GM18861 (cell line): Measurements from ENCODE around the gene VWCE.
A peak's percentile ranks its signal among the peaks of the same experiment; 100 is the strongest.

Source experiments
- ATAC-seq: cut with Tn5 transposase; IDR thresholded peaks from one replicate; pipeline ENCODE4 v1.9.1; 2021; ENCODE audit not compliant: unreplicated experiment

The VWCE gene

DNA sequence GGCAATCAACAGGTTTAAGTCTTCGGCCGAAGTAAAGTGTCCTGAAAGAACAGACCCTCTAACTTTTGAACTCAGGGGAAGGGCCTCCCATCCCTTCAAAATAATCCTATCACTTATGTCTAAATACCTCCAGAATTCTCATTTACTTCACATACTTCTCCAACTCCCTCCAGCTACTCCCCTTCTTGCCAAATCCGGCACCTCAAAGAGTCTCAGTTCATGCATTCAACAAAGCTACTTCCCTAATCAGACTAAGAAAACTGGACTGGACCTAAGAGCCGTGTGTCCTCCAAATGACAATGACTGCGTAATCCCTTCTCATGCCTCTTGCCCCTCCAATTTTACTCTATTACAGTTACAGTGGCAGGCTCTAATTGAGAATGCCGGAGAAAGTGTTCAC lies 36.5 kb upstream of the VWCE start:
- ATAC-seq, result no peak

DNA sequence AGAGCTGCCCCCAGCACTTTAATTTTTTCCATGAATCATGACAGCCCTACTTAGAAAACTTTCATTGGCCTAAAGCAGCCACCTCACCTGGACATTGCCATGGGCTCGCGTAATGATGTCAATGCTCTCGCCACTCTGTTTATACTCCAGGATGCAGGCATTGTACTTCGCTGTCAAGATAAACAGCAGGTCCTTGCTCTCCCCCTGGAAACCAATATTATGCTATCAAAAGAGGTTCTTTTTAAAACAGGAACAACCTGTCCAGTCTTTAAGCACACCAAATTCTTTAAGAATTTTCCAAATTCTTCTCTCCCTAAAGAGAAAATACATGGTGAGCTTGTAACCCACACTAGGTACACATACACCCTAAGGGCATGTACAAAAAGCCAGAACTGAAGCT lies 34.8 kb upstream of the VWCE start:
- no peak for ATAC-seq

DNA sequence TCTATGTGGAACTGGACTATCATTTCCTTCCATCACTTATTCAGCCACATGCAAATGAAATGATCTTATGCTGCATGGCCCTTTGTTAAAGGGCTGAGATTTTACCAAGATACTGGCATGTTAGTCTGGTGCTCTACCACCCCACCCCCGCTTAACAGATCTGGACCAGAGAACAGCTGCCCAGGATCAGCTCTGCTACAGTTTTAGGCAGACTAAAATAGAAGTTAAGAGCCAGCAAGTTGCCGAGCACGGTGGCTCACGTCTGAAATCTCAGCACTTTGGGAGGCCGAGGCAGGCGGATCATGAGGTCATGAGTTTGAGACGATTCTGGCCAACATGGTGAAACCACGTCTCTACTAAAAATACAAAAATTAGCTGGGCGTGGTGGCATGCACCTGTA lies 33.2 kb upstream of the VWCE start:
- ATAC-seq, result no peak

DNA sequence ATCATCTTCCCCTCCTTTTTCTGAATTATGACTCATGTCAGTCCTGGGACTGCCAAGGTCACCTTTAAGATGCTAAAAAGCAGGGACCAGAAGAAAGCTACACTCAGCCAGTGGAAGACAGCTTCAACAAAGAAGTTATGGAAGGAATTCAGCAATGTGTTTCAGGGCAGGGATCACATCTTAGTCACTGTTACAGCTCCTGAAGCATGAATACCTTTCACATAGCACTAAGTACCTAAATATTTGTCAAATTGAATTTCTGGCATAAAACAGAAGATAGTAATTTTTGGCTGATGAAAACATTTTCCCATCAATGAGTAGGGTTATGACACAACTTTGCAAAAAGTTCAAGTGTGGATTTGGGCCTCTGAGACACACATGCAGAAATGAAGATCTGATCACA lies 32.6 kb upstream of the VWCE start:
- no peak for ATAC-seq

DNA sequence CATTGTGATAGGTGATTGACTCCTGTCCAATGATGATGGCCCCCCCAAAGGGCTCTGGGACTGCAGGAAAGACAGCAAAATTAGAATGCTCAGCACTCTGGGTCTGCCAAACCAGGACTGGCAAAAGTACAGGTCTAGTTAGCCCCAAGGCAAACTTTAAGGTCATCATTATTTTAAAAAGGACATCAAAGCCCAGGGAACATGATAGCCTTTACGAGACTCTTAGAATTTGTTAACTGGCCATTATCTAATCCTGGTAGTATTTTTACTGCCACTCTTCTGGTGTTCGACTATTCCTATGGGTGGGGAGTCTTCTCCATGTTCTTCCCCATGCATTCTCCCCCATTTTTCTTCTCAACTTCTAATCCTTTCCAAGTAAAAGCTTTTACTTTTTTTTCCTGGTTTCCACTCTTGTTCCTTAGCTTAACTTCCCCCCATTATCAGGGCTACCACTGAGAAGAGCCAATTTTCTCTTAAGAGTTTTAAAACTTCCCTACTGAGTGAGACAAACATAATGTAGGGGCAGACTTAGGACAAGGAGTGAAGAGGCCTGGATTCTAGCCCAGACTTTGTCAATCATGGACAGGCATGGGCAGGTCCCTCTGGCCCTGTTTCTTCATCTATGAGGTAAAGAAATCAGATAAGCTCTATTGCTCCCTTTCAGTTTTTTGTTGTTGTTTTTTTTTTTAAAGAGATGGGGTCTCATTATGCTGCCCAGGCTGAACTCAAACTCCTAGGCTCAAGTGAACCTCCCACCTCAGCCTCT lies 30.7 kb upstream of the VWCE start:
- no peak for ATAC-seq

DNA sequence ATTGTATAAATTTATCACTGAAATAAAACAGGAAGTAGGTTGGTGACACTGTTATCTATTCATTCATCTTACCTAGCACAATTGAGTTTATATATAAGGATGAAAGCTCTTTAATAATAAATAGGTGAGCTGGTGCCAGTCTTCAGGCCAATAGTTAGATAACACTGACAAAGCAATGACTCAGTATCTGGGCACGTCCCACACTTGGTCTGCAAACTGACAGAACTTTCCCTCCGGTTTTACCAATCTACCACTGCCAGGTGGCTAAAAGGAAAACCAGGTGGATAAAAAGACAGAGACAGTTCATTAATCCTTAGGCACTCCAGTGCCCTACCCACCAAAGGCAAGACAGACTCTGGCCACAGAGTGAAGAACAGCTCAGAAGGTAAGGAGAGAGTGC lies 20.1 kb upstream of the VWCE start:
- no peak for ATAC-seq

DNA sequence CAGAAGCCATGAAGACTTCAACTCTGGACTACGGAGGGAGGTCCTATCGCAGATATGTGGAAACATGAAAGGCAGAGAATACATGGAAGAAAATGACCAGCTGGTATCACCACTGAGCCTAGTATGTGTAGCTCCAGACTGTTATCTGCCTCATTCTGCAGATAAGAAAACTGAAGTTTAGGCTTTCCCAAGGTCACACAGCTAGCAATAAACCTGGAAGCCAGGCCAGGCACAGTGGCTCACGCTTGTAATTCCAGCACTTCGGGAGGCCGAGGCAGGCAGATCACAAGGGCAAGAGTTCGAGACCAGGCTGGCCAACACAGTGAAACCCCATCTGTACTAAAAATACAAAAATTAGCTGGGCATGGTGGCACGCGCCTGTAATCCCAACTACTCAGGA lies 15.6 kb upstream of the VWCE start:
- no peak for ATAC-seq

DNA sequence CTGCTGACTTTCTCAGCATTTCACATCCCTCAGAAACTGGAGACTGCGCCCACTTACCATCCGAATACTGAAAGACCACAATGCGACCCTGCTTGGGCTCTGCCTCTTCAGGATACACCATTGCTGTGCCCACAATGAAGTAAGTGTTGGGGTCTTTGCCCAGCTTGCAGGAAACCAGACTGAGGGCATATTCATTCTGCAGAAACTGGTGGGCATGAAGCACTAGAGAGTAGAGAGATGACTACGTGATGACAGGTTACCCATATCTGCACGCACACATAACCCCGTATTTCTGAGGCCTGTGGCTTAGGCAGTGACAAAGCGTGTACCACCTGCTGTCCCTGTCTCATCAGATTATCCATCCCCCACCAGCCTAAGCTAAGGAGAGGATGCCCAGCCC lies 14.6 kb upstream of the VWCE start:
- ATAC-seq, result no peak

DNA sequence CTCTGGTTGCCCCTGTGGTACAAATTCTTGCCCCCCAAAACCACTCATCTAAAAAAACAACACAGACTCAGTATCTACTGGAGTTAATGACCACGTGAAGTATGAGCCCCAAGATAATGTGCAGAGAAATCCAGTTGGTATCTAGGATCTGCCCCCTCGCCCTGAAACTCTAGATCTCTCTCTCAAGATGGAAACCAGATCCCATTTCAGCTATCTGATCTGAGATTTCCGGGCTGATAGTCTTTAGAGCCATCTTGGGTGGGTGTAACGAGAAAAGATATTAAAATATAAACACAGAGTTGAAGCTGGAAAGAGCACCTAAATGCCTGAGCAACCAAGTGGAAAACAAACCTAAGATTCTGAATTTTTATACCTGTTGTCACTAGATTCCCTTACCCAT lies 14.0 kb upstream of the VWCE start:
- ATAC-seq, result no peak

DNA sequence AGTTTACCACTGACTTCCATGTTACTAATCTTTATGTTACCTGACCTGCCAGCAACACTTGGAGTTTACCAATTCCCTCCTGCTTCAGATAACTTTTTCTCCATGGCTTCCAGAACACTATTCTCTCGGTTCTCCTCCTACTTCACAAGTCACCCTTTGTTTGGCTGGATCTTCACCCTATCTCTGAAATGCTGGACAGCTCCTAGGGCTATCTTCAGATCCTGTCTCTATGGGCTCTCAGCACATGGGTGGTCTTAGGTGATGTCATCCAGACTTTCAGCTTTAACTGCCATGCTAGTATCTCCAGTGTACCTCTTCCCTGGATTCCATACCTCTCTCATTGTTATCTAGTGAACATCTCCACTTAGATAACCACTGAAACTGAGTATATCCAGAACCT lies 12.2 kb upstream of the VWCE start:
- ATAC-seq, result no peak

DNA sequence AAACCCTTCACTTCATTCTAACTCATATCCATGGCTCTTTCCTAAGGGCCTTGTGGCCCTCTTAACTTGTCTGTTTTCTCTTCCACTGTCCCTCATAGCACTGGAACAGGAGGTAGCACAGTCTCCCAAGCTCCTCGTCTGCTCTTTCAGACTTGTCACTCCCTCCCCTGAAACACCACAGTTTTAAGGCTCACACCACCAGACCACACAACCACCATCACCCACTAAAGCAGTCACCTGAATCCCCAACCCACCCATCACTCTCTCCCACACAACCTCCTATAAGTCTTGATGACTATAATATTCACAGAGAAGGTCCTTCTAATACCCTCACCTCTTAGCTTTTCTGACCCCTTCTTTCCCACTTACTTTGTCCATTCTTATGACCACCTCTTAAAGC lies 11.1 kb upstream of the VWCE start:
- ATAC-seq, result no peak

DNA sequence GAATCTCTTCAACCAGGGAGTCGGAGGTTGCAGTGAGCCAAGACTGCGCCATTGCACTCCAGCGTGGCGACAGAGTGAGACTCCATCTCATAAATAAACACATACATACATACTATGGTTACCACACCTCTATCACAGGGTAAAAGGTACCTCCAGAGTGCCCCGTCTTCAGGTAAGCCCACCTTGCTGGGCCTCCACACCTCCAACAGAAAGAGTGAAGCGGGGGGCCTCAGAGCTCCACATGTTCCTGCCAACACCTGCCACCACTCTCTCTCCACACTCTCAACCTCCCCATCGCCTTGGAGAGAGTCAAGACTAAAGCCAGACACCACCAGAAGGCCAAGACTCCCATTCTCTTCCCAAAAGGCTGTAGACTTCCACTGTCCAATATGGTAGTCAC lies 10.3 kb upstream of the VWCE start:
- no peak for ATAC-seq

DNA sequence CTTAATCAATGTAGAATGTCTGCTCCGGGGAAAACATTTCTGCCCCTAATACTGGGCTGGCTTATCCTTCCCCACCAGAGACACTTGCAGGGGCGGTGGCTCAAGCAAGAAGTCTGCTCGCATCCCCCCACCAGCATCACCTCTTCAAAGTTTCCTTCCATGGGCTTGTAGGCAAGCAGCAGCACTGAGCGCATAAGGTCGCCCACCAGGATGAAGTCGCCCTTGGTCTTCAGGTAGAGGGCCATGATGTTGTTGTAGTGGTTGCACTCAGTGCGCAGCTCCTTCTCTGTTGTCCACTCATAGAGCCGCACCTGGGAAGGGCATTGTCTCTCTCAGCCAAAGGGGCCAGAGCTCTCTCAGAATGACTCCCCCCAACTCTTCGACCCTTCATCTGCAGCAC lies 8.6 kb upstream of the VWCE start:
- ATAC-seq, result no peak

DNA sequence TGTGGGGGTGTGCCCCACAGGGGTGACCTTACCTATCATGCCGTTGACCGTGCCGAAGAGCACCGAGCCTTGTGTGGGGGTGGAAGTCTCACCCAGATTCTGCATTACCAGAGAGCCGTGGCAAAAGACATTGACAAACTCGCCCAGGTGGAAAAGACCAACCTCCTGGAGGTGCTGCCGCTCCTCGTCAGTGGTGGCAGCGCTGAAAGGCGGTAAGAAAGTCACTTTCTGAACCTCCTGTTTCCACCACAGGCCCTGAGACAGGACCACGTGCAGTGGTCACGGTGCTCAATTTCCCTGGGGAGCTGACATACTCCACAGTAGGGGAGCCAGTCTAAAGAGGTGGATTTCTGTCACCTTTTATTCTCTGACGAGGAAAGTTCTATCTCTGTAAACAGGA lies 7.4 kb upstream of the VWCE start:
- ATAC-seq, result no peak

DNA sequence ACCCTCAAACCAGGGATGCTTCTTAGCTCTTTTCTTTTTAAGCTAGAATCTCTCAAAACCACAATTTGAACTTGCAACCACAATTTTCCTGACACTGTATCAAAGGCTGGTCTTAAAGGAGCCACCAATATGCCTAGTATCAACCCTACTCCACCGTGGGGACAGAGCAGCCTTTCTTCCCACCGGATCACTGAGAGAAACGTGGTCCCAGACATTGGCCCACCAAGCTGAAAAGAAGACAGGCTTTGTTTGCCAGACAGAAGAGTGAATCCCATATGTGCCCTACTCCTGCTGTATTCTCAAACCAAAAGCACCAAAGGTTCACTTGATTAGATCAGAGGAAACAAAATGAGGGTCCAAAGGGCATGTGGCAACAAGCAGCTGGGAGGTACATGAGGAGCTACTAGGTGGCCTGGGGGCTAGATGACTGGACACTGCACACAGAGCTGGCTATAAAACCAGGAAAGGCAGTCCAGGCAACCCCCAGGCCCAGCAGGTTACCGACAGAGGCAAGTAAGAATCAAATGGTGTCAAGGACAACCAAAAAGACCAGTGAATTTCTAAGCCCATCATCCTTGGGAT lies 3.6 kb upstream of the VWCE start:
- ATAC-seq, result no peak

DNA sequence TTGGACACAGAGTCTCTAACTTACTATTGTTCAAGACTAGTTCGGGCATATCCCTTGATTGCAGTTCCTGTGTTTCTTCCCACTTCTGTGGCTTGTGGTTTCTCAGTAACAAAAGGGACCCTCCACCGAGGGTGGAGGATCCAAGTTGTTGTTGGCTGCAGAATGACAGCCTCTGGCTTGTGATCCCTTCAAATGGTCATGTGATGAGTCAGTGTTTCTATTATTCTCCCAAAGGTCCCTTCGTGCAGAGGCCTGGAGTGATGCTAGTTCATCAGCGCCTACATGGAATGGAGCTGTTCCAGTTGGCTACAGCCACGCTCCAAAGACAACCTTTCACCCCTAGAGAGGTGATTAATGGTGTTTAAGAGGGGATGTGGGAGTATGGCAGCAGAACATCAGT lies 2.6 kb upstream of the VWCE start:
- no peak for ATAC-seq

DNA sequence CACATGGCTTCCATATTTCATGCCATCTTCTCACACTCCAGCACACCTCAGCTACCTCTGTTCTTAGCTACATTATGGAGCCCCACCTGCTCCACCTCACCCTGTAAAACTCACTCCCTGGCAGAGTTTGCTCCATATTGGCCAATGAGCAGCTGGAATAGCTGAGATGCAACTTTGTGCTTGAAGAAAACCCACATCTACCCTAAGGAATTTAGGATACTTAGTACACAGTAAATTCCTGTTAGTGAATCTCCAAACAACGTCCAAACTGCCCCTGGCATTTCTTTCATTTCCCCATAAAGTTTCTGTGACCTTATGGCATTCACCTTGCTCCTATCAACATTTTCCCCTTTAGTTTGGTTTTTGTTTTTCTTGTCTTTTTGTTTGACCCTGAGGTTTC lies 2.2 kb upstream of the VWCE start:
- no peak for ATAC-seq

DNA sequence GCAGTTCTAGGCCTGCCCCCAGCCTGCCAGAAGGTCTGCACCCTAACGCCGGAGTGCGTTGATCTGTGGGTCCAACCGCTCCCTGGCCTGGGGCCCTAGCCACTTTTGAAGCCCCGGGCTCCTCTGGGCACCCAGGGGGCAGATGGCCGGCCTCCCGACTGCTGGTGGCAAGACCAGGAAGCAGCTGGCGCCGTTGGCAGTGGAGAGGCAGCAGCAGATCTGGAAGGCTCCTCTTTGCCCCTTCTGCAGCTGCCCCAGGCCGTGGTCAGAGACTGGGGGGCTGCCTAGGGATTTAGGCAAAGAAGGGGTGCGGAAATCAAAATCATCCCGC lies 445 bp upstream of the VWCE start:
- no peak for ATAC-seq

DNA sequence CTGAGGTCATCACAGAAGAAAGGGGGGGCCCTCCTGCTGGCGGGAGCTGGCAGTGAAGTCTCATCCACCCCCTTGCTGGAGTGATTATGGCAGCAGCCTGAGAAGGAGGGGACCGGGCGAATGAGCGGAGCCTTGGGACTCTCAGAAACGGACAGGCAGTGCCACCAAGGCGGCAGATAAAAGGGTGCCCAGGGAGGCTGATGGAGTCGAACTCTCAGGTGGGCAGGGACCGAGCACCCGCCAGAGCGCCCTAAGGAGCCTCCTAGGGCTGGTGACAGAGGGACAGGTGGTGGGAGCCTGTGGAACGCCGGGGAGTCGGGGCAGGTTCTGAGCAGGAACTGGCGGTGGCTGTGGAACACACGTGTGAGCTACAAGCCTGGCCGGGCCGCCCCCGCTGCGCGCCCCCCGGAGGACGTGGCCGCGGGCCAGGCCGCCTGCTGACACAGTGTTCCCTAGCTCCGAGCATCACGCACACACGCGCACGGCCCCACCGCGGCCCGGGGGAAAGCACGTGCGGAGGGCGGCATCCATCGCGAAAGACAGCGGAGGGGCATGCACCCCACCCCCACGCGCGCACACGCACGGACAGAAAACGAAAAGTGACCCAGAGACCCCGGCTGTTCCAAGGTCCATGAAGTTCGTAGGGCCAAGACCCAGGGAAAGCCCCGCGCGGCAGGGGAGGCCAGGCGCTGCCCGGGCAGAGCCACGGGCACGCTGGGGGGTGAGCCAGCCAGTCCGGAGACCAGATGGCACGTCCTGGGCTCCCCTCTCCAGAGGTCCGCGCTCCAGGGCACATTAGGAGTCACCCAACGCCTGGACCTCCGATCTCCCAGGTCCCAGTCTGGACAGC lies 1.0 kb downstream of the VWCE start:
- peak; percentile 16 for ATAC-seq

DNA sequence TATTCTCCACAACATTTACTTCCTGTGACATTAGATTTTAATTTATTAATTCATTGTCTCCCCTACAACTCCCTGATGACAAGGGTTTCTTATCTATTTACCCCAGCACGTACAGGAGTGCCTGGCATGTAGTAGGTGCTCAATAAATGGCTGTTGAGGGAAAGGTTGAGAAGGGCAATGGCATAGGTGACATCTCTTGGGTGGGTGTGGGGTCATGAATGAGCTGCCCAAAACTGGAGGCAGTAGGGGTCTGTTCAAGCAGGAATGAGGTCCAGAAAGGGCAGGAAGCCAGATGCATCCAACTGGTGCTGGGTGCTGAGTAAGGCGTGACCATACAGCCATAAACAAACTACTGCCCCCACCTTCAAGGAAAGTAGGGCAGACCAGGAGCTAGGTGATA lies 2.8 kb downstream of the VWCE start:
- no peak for ATAC-seq

DNA sequence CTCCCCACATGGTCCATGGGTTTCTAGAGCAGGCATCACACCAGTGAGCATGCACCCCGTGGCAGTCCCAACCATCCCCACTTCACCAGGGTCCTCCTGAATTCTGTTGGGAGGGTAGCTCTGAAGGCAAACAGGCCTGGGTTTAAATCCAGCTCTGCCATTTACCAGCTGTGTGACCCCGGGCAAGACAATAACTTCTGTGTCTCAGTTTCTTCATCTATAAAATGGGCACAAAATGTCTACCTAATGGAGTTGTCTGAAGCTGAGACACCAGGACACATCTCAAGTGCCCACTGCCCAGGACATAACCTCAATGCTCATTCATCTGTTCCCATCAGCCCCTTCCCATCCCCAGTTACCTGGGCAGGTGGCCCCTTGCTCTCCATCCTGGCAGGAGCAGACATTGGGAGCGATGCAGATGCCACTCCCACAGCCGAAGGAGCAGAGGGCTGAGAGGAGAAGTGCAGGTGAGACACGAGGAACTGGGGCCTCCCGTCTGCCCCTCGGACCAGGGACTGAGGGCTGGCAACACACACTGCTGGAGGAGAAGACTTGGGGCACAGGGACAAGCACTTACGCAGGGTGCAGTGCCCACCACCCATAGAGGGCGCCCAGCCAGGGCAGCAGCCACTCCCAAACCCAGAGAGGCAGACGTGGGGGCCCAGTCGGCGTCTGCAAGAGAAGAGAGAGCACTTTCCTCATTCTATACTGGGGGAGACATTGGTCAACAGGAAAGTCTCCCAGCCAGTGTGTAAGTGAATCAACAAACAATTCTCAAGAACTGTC lies 4.0 kb downstream of the VWCE start:
- ATAC-seq, result no peak
